Tibial nerve (tissue), 3 donors: ENCODE measurements around the gene RGMB.

Source experiments
- POLR2A ChIP-seq, 2 donors: fragments of 450-650 bp; IDR thresholded peaks; one replicate each; pipeline ENCODE4 v1.6.1; 2017; ENCODE audit warnings: antibody characterized with exemption in 2 of 2, mild to moderate bottlenecking in 2 of 2, moderate library complexity in 2 of 2
- TF ChIP-seq, protein P1 (sequence below), 5 experiments: fragments of 200-600 bp in 3 of 5; fragments of 450-650 bp in 2 of 5; sonication (generic) in 3 of 5; IDR thresholded peaks; one replicate each; pipeline ENCODE4 v1.5.1; 2016 to 2019; ENCODE audit warnings: antibody characterized with exemption in 5 of 5, mild to moderate bottlenecking in 3 of 5, moderate library complexity in 2 of 5

DNA sequence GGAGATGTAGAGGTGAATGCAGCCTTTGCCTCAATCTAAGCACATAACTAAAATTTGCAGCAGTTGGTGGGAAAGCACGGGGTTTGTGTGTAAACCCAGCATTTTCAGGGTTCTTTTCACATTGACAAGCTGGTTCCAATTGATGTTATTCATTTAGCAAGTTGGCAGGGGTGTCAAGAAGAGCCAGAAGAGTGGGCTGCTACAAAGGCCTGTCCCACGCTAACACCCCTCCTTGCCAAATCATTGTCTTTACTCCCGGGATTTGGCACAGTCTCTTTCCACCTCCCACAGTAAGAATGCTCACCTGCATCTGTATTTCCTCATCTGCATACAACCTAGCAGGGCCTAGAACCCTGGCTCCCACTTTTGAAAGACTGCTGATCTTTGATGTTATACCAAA is 11.8 kb downstream of the RGMB start:
- TF ChIP-seq, protein P1, sequence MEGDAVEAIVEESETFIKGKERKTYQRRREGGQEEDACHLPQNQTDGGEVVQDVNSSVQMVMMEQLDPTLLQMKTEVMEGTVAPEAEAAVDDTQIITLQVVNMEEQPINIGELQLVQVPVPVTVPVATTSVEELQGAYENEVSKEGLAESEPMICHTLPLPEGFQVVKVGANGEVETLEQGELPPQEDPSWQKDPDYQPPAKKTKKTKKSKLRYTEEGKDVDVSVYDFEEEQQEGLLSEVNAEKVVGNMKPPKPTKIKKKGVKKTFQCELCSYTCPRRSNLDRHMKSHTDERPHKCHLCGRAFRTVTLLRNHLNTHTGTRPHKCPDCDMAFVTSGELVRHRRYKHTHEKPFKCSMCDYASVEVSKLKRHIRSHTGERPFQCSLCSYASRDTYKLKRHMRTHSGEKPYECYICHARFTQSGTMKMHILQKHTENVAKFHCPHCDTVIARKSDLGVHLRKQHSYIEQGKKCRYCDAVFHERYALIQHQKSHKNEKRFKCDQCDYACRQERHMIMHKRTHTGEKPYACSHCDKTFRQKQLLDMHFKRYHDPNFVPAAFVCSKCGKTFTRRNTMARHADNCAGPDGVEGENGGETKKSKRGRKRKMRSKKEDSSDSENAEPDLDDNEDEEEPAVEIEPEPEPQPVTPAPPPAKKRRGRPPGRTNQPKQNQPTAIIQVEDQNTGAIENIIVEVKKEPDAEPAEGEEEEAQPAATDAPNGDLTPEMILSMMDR (IDR thresholded peaks at IDR 0.05) = no peak
- TF ChIP-seq POLR2A (IDR thresholded peaks at IDR 0.05) = no peak
